Sigmoid colon (tissue), 4 donors: Measurements from ENCODE around the gene WBP11.
"Not testable (repeated sequence)": the region's sequence is repeated elsewhere in the genome, so short reads cannot be mapped to it uniquely, and the experiment has no call there.

Experiments
- CTCF ChIP-seq, 4 experiments: fragments of 450-650 bp in 3 of 4; fragments of 200-600 bp in 1 of 4; IDR thresholded peaks; one replicate each; pipeline ENCODE4 v1.5.1; 2016 to 2019; ENCODE audit warnings: antibody characterized with exemption in 4 of 4, mild to moderate bottlenecking in 3 of 4, moderate library complexity in 2 of 4
- EP300 ChIP-seq, 4 donors: sonication (generic); formaldehyde crosslinking; IDR thresholded peaks; one replicate each; pipeline ENCODE4 v1.6.1; 2017; ENCODE audit warnings: antibody characterized with exemption in 4 of 4
- POLR2A ChIP-seq, 2 donors: fragments of 450-650 bp; IDR thresholded peaks; one replicate each; pipeline ENCODE4 v1.6.1; 2016; ENCODE audit warnings: antibody characterized with exemption in 2 of 2, mild to moderate bottlenecking in 2 of 2, moderate library complexity in 2 of 2
- POLR2AphosphoS5 ChIP-seq, 4 donors: sonication (generic); formaldehyde crosslinking; IDR thresholded peaks; one replicate each; pipeline ENCODE4 v1.6.1; 2017; ENCODE audit warnings: antibody characterized with exemption in 4 of 4

GRCh38 chr12:14759711-14760280 lies 43.5 kb downstream of the WBP11 start:
- TF ChIP-seq CTCF, POLR2A, POLR2AphosphoS5, EP300 (IDR thresholded peaks at IDR 0.05): not testable (repeated sequence)
